ENCODE data around the gene COL25A1. TPM values are rescaled to one million over a fixed set of nuclear protein-coding genes. Genes with fewer than 3 reads are reported as not detected.

Gene COL25A1
- total RNA-seq, 1 experiment from 2014 or later: not detected

- ChIA-PET POLR2A (no interaction called here), RAD21 (ENCODE audit: low non-redundant PET in 1 of 2, low total read pairs in 2 of 2, uncharacterized antibody in 2 of 2, unreplicated experiment in 2 of 2) (no interaction called here), CTCF (no interaction called here)
- H3K4me1 ChIP-seq (ENCODE audit: control insufficient read depth in 1 of 2, insufficient read depth in 2 of 2, low read length in 2 of 2): no peaks in the 10 kb centered on the region
- no peak overlapping the region for H3K9ac ChIP-seq (ENCODE audit: low read length)
- TF ChIP-seq FOSL1 (IDR thresholded peaks at IDR 0.05; ENCODE audit: low read depth) (no peak), SIN3A (IDR thresholded peaks at IDR 0.05; ENCODE audit: low read depth) (no peak)
- DNase-seq (ENCODE audit: low read depth, low spot score) (no peak), ATAC-seq (no peak)
- no peak overlapping the region for H3K4me2 ChIP-seq (ENCODE audit: low read length)
- H3K27ac ChIP-seq (ENCODE audit: low read depth, low read length): no peak overlapping the region
- no peaks in the 10 kb centered on the region for H3K9me3 ChIP-seq (ENCODE audit: control insufficient read depth in 1 of 2, insufficient read depth in 1 of 2, low read depth in 1 of 2, low read length in 2 of 2)
- no peaks in the 10 kb centered on the region for H3K79me2 ChIP-seq (ENCODE audit: insufficient read depth, low read length)
- H3K4me3 ChIP-seq (replicated peaks in 1 of 2; ENCODE audit: low read depth in 1 of 2, low read length in 2 of 2): no peak overlapping the region
- BruUV-seq (replicated peaks): no TSS peak
- no peaks in the 10 kb centered on the region for H4K20me1 ChIP-seq (ENCODE audit: insufficient read depth)
- no peaks in the 10 kb centered on the region for H3K36me3 ChIP-seq (ENCODE audit: control insufficient read depth in 1 of 2, insufficient read depth in 2 of 2, low read length in 2 of 2)
- no peak overlapping the region for H2AFZ ChIP-seq (ENCODE audit: low read depth, low read length, poor library complexity, severe bottlenecking)
- intact Hi-C loops (cut with micrococcal nuclease): no loop called here
- no peaks in the 10 kb centered on the region for H3K9me2 ChIP-seq (ENCODE audit: insufficient read depth)
- peaks cover 62% of the 10 kb centered on the region for H3K27me3 ChIP-seq (ENCODE audit: insufficient read depth, low read length)
These were observed 95.4 kb downstream of the COL25A1 start for GRCh38 chr4:109207061-109207460.

DNA sequence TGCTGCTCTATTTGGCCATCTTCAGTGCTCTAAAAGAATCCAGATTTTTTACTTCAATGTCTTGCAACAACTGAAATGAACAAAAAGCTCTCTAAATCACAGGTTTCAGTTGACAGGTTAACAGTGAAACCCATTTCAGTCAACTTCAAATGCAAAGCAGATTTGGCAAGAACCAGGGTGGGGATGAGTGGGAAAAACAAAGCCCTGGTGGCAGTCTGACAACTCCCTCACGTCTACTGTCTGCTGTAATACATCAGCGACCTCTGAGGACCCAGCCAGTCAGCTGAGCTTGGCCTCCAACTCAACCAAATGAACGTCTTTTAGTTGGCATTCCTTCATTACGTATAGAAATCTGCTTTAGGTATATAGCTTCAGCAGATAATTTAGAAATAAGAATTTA is 95.8 kb downstream of the COL25A1 start:
- ChIA-PET CTCF (no interaction called here), RAD21 (ENCODE audit: low non-redundant PET in 1 of 2, low total read pairs in 2 of 2, uncharacterized antibody in 2 of 2, unreplicated experiment in 2 of 2) (no interaction called here), POLR2A (no interaction called here)
- Histone ChIP-seq H3K27ac (ENCODE audit: low read depth, low read length) (no peak overlapping the region), H3K27me3 (ENCODE audit: insufficient read depth, low read length) (peaks cover 66% of the 10 kb centered on the region), H3K4me2 (ENCODE audit: low read length) (no peak overlapping the region), H3K4me3 (replicated peaks in 1 of 2; ENCODE audit: low read depth in 1 of 2, low read length in 2 of 2) (no peak overlapping the region), H3K9me2 (ENCODE audit: insufficient read depth) (no peaks in the 10 kb centered on the region), H3K4me1 (ENCODE audit: control insufficient read depth in 1 of 2, insufficient read depth in 2 of 2, low read length in 2 of 2) (no peaks in the 10 kb centered on the region), H3K79me2 (ENCODE audit: insufficient read depth, low read length) (no peaks in the 10 kb centered on the region), H3K36me3 (ENCODE audit: control insufficient read depth in 1 of 2, insufficient read depth in 2 of 2, low read length in 2 of 2) (no peaks in the 10 kb centered on the region), H3K9me3 (ENCODE audit: control insufficient read depth in 1 of 2, insufficient read depth in 1 of 2, low read depth in 1 of 2, low read length in 2 of 2) (no peaks in the 10 kb centered on the region), H4K20me1 (ENCODE audit: insufficient read depth) (no peaks in the 10 kb centered on the region), H2AFZ (ENCODE audit: low read depth, low read length, poor library complexity, severe bottlenecking) (no peak overlapping the region), H3K9ac (ENCODE audit: low read length) (no peak overlapping the region)
- DNase-seq (ENCODE audit: low read depth, low spot score) (no peak), ATAC-seq (no peak)
- intact Hi-C loops (cut with micrococcal nuclease): no loop called here
- BruUV-seq (replicated peaks): no TSS peak
- TF ChIP-seq, protein P1, sequence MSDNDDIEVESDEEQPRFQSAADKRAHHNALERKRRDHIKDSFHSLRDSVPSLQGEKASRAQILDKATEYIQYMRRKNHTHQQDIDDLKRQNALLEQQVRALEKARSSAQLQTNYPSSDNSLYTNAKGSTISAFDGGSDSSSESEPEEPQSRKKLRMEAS (IDR thresholded peaks at IDR 0.05): no peak
- TF ChIP-seq ELF1 (IDR thresholded peaks at IDR 0.05; ENCODE audit: borderline replicate concordance, low read depth) (no peak), SIN3A (IDR thresholded peaks at IDR 0.05; ENCODE audit: low read depth) (no peak), TCF7L2 (IDR thresholded peaks at IDR 0.05; ENCODE audit: borderline replicate concordance, extremely low read depth, insufficient read depth, insufficient read length) (no peak), POLR2A (IDR thresholded peaks at IDR 0.05; ENCODE audit: borderline replicate concordance, extremely low read depth, insufficient read depth, insufficient read length) (no peak), SRF (IDR thresholded peaks at IDR 0.05; ENCODE audit: low read depth) (no peak), FOSL1 (IDR thresholded peaks at IDR 0.05; ENCODE audit: low read depth) (no peak), CEBPB (IDR thresholded peaks at IDR 0.05; ENCODE audit: low read depth) (no peak), EGR1 (IDR thresholded peaks at IDR 0.05; ENCODE audit: low read depth) (no peak), SP1 (IDR thresholded peaks at IDR 0.05; ENCODE audit: low read depth) (no peak), REST (IDR thresholded peaks at IDR 0.05; ENCODE audit: low read depth) (no peak), ZNF274 (IDR thresholded peaks at IDR 0.05; ENCODE audit: low read depth, low read length) (no peak), JUND (IDR thresholded peaks at IDR 0.05) (no peak), EZH2phosphoT487 (IDR thresholded peaks at IDR 0.05; ENCODE audit: borderline replicate concordance) (no peak), RAD21 (IDR thresholded peaks at IDR 0.05; ENCODE audit: low read depth) (no peak), POLR2AphosphoS5 (IDR thresholded peaks at IDR 0.05; ENCODE audit: low read depth, low read length) (no peak), EZH2 (IDR thresholded peaks at IDR 0.05) (no peak)
- TF ChIP-seq, protein P2, sequence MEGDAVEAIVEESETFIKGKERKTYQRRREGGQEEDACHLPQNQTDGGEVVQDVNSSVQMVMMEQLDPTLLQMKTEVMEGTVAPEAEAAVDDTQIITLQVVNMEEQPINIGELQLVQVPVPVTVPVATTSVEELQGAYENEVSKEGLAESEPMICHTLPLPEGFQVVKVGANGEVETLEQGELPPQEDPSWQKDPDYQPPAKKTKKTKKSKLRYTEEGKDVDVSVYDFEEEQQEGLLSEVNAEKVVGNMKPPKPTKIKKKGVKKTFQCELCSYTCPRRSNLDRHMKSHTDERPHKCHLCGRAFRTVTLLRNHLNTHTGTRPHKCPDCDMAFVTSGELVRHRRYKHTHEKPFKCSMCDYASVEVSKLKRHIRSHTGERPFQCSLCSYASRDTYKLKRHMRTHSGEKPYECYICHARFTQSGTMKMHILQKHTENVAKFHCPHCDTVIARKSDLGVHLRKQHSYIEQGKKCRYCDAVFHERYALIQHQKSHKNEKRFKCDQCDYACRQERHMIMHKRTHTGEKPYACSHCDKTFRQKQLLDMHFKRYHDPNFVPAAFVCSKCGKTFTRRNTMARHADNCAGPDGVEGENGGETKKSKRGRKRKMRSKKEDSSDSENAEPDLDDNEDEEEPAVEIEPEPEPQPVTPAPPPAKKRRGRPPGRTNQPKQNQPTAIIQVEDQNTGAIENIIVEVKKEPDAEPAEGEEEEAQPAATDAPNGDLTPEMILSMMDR (IDR thresholded peaks at IDR 0.05 in 2 of 3, conservative IDR thresholded peaks at IDR 0.05 in 1 of 3; ENCODE audit: borderline replicate concordance in 1 of 3, insufficient read depth in 1 of 3, low read depth in 2 of 3, low read length in 2 of 3): no peak
